CD4-positive, alpha-beta T cell treated with Interleukin-12 subunit alpha and Interleukin-12 subunit beta, for 1 hour (primary cell): ENCODE results near the gene MCAT.
A peak's percentile ranks its signal among the peaks of the same experiment; 100 is the strongest.
"Not testable (repeated sequence)": the region's sequence is repeated elsewhere in the genome, so short reads cannot be mapped to it uniquely, and the experiment has no call there.

Experiments
- DNase-seq: peaks from one replicate; pipeline ENCODE4 v3.0.0-alpha.2; 2020

The MCAT gene

DNA sequence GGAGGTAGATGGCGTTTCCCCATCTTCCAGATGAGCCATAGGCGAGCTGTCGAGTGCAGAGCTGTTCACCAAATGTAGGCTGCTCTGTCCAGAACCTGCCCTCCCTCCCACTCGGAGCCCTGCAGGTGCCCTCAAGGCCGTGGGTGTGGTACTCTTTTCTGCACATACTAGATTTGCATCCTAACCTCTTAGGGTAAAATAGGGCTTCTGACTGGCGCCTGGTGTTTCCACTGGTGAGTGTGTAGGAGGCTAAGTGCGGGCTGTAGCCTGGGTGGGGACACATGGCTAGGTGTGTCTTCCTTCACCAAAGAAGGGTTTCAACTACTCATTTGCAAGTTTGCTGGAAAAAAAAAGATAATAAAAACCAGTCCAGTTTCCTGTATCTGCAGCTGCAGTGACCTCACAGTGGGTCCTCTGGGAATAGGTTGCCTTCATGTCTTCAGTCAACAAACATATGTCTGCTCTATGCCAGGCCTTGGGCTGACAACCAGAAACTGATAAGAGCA is 24.2 kb downstream of the MCAT start:
- DNase-seq: no peak

DNA sequence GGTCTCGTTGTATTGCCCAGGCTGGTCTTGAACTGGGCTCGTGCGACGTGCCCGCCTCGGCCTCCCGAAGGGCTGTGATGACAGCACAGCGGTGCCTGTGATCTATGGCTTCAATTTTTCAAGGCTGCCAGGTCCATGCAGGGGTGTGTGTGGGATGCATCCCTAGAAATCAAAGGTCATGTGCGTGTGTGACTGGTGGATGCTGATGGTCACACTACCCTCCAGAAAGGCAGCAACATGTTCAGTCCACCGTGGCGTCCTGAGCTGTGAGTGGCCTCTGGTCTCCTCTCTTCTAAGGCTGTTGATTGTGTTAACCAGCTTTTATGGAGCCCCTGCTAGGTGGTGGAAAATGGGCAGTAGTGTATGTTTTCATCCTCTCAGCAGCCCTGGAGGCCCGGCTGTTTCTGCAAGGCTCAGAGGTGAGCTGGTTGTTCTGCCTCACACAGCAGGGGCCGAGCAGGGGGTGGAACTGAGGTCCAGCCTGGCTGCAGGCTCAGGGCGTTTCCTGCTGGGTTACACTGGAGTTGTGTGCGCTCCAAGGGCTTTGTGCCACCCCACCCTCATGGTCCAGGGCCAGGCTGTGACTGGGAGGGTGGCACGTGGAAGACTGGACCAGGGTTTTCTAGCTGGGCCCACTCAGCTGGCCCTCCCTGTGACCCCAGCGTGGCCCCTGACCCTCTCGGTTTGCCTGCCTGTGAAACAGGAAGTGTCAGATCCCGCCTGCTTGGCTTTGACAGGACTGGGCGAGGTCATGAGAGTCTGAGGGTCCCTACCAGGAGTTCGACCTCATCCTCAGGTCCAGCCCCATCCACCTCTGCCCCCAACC is 25.0 kb downstream of the MCAT start:
- no peak for DNase-seq

DNA sequence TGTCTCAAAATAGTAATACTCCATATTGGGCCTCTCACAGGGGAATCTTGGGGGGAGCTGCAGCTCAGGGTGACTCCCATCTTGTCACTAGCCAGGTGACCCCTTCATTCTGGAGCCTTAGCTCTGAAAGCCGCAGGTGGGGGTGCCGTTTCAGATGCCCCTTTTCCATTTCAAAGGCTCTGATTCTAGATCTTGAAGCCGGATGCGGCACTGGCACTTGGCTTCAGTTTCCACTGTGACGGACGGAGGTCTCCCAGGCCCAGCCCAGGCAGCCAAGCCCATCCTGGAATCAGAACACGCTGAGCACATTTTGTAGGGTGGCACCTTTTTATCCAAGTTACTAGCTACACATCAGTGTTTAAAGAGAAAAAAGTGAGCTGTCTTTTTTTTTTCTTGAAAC is 26.3 kb downstream of the MCAT start:
- DNase-seq: no peak

DNA sequence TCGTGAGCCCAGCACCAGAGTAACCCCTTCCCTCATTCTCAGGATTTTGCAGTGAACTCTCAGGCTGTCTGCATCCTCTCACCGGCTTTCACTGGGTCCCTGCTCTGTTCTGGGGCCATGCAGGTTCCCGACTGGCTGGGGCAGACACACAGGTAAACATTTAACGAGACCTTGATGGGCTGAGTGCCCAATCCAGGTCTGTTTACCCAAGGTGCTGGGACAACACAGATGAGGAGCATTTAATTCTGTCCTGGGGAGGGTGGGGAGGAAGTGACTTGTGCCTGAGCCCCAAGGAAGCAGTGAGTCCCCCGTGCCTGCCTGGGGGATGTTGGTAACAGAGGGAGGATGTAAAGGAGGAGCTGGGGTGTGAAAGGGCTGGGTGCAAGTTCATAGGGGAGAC is 28.2 kb downstream of the MCAT start:
- no peak for DNase-seq

DNA sequence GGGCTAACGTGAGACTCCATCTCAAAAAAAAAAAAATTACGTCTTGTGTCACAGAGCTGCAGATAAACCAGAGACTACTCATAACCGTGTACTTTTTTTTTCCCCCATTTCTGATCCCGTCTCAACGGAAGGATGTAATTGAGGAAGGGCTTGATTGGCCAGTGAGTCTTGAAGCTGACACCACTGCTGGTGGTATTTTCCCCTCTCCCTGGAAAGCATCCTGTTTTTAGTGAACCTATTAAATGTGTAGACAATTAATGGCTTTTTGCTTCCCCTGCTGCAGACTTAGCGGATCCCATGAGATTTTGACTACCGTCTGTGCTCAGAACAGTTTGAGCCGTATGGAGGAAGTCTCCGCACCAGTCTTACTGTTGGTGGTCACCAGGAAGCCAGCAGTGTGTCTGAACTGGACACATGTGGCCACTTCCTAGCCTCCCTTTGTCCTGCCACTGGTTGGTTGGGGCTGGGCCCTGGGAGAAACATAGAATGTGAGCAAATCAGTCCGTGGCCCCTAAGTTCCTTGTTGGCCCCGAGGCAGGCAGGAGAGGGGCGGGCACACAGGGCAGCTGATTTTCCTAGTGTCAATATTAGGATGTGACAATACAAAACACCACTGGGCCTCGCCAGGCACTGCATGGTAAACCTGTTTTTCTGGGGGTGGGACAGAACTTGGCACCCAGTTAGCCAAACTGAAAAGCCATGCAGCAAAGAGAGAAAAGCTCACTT is 29.5 kb downstream of the MCAT start:
- DNase-seq: no peak

DNA sequence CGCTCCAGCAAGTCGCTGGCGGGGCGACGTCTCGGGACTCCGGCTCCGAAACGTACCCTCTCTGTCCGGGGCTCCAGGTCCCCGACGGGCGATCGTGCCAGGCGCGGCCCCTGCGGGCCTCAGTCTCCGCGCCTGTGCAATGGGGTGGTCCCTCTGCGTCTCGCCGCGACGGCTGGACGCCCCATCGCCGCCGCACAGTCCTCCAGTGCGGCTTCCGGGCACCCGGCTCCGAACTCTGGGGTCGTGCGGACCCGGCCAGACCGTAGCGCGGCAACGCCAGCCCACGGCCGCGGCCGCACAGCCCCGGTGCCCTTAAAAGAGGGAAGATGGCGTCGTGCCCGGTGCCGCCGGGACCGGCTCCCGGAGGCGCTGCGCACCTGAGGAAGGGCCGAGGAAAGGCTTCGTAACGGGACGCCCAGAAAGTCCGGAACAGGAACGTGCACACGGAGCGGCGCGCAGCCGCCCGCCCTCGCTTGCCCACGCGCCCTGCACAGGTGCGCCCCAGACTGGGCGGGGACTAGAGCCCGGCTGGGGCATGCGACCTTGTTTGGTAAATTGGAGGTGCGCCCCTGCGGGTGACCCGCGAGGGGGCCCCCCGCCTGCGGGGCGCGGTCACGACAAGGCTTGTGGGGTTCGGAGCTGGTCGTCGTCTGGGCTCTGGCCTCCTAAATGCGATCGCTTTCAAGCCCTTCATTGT is 32.1 kb downstream of the MCAT start:
- DNase-seq: peak; percentile 58

DNA sequence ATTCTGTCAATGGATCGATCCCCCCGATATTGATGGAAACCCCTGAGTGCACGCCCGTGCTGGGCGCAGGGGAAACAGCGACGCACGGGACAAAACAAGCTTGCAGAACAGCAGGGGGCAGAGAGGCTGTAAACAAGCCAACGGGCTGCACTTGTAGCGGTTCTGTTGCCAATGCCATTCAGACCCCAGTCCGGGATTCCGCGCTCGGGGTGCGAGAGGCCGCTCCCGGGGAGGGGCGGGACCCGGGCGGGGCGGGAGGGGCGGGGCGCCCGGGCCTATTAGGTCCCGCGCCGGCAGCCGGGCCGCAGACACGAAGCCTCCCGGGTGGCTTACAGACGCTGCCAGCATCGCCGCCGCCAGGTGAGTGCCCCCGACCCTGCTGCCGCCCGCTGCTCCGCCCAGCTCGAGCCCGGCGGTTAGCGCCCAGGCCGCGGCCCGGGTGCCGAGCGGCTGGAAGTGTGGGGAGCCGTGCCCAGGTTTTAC is 32.7 kb downstream of the MCAT start, which contains the start of gene BIK:
Gene BIK, plus strand, starts transcription at position 307 of the 483 bp plus-strand sequence. CDS start 13,273 bp downstream, outside the sequence.
- peak; percentile 52 for DNase-seq

DNA sequence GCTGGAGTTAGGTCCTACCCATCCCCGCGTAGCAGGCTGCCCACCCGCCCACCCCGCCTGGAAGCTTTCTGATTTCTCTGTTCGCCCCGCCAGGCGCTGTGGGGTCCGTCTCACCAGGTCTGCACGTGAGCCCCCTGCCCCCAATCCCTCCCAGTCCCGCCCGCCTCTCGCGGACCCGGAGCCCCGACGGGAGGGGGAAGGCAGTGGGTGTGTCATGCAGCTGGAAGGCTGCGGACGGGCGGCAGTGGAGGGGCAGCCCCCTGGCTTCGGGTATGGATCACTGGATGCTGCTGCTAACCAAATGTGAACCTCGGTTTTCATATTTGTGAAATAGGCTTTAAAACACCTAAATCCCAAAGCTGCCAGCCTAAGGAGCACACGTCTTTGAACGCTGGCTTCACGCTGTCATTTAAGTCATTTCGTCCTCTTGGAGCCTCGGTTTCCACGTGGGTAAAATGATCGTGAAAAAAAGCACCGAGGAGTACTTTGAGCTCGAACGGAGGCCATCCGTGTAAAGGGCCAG is 33.2 kb downstream of the MCAT start:
- DNase-seq: no peak

DNA sequence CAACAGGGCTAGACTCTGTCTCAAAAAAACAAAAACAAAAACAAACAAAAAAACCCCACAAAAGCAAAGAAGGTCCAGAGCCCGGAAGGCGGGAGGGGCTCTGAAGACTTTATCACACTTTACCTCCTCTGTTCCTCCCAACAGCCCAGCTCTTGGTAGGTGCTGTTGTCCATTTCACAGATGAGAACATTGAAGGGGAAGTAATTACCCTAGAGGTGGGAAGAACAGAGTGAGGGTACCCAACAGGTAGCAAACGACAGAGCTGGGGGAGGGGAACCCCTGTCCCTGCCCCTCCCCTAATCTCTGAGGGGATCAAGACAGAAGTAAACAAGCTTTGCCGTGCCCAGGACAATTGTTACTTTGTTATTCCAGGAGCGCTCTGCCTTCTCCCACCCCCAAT is 33.7 kb downstream of the MCAT start:
- no peak for DNase-seq

DNA sequence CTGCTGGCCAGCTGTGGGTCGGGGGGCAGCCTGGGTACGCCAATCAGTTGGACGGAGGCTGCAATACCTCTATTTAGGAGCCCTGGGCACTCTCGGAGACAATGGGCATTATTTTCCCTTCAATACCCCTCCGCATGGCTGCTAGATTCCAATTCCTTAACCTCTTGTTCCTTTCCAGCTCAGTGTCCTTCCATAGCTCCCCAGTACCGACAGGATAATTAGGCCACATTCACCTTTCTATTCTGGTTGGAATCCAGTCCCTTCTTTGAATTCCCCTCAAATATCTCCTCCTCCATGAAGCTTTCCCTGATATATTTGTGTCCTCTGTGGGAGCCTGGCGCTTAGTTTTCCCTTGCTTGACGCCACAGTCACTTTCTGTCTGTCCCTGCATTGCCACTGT is 36.9 kb downstream of the MCAT start:
- no peak for DNase-seq

DNA sequence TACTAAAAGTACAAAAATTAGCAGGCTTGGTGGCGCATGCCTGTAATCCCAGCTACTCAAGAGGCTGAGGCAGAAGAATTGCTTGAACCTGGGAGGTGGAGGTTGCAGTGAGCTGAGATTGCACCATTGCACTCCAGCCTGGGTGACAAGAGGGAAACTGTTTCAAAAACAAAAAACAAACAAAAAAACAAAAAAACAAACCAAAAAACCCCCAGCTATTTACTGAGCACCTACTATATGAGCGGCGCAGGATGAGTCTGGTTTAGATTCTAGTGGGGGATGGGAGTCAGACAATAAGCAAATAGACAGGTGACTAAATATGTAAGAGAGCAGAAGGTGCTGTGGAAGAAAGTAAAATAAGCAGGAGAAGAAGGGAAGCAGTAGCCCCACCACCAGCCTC is 38.2 kb downstream of the MCAT start:
- not testable (repeated sequence) for DNase-seq

DNA sequence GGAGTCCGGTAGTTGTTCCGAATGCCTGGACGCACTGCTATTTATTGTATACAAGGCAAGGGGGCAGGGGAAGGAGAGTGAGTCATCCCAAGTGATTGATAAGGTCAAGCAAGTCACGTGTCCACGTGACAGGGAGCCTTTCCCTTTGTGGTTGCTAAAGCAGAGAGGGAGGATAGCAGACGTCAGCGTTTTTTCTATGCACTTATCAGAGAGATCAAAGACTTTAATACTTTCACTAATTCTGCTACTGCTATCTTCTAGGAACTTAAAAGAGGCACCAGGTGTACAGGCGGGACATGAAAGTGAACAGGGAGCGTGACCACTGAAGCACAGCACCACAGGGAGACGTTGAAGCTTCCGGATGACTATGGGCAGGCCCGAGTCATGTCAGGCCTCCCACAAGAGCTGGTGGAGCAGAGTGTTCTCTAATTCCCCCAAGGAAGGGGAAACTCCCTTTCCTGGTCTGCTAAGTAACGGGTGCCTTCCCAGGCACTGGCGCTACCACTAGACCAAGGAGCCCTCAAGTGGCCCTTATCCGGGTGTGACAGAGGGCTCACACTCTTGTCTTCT is 39.1 kb downstream of the MCAT start:
- not testable (repeated sequence) for DNase-seq

DNA sequence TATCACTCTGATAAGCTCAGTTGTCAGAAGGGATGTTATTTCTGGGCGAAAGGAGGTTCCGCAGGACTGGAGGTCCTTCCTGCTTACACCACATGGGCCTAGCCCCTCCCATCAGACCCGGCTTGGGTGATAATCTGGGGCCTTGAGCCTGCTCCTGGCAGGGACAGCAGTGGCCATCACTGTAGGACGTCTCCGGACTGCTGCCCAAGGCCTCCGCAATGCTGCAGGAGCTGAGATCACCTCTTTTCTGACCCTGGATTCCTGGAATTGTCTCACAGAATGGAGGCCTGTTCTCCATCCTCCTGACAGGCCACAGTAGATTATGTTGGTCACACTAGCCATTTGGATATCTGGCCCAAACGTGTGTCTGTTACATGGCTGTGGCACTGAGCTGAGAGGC is 41.9 kb downstream of the MCAT start:
- DNase-seq: no peak

DNA sequence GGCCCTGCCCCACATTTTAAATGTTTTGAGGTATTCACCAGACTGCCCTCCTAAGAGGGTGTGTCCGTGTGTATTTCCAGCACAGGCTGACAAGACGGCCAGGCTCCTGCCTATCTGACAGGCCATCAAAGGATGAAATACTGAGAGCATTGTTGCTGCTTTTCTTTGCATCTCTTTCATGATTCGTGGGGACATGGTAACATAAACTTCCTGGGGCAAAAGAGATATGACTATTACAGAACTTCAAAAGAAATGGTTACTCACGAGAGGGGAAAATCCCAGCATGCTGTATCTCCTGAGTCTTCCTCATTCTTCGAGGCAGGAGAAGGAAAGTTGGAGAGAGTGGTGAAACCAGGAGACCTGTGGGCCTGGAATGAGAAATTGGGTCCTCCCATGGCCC is 43.0 kb downstream of the MCAT start:
- DNase-seq: no peak

DNA sequence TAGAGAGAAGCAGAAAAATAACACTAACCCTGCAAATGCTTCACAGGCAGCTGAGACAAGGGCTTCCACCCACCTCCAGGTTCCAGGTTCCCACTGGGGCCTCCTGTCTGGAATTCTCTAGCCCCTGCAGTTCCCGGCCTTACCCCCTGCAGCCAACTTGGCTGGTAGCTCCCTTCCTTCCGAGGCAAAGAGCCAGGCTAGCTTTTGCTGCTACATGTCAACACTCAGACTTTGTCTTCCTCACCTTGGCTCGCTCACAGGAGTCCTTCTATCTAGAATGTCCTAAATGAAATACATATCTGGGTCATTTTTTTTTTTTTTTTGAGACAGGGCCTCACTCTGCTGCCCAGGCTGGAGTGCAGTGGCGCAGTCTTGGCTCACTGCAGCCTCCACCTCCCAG is 44.1 kb downstream of the MCAT start:
- no peak for DNase-seq

DNA sequence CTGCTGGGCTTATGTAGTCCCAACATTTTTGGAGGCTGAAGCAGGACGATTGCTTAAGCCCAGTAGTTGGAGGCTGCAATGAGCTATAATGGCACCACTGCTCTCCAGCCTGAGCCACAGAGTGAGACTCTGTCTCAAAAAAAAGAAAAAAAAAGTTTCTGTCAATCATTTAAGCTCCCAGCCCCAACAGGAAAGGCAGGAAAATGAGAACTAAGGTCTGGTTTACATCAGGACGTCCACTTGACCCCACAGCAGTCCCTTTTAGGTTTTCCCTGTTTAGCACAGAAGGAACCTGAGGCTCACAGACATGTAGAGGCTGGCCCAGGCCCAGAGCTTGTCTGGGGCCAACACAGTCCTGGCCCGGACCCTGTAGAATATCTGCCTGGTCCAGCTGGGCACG is 44.8 kb downstream of the MCAT start:
- no peak for DNase-seq

DNA sequence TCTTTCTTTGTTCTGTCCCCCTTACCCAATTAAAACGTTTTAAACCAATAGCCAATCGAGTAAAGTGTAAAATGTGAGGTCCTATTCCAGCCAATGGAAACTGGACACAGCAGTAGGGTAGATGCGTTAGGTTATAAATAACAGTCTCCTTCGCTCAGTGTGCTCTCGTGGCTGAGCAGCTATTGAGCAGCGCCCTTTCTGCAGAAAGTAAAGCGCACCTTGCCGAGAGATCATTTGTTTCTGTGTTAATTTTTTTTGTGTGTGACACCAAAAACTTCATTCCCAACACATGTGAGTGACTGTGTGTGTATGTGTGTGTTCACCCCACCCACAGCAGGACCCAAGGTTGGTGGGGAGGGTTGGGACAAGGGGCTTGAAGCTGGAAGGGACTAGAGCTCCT is 46.8 kb downstream of the MCAT start:
- no peak for DNase-seq

DNA sequence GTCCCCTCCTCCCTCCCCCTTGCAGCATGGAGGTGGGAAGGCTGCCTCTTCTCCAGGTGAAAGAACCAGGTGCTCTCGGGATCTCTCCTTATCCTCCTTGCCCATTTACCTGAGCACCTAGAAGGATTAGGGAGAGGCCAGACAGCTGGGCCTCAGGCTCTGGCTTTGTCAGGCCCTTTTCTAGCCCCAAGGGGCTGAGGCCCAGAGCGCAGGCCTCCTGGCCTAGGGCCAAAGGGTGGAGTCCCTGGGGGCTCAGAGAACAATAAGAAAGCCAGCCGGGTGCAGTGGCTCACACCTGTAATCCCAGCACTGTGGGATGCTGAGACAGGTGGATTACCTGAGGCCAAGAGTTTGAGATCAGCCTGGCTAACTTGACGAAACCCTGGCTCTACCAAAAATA is 48.6 kb downstream of the MCAT start:
- DNase-seq: no peak

DNA sequence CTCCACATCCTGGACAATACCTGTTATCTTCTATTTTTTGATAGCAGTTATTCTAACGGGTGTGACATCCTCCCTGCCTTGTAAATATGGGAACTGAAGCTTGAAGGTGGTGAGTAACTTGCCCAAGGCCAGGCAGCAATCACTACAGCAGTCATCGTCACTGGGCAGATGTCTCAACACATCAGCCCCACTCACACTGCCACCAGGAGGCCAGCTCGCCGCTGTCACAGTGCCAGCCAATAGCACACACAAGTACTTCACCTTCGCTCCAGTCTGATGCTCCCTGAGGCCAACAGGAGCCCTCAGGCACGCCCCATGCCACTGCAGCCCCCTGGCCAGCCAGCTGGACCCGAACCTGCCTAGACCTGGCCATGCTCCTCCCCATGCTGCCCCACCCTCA is 49.1 kb downstream of the MCAT start:
- peak; percentile 11 for DNase-seq

DNA sequence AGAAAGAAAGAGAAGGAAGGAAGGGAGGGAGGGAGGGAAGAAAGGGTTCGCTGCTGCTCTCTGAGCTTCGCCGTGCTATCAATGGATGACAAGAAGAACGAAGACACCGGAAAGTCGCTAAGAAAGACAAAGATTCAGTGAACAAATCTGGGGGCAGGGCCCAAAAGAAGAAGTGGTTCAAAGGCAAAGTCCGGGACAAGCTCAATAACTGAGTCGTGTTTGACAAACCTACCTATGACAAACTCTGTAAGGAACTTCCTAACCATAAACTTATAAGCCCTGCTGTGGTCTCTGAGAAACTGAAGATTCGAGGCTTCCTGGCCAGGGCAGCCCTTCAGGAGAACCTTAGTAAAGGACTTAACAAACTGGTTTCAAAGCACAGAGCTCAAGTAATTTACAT is 51.1 kb downstream of the MCAT start:
- no peak for DNase-seq

DNA sequence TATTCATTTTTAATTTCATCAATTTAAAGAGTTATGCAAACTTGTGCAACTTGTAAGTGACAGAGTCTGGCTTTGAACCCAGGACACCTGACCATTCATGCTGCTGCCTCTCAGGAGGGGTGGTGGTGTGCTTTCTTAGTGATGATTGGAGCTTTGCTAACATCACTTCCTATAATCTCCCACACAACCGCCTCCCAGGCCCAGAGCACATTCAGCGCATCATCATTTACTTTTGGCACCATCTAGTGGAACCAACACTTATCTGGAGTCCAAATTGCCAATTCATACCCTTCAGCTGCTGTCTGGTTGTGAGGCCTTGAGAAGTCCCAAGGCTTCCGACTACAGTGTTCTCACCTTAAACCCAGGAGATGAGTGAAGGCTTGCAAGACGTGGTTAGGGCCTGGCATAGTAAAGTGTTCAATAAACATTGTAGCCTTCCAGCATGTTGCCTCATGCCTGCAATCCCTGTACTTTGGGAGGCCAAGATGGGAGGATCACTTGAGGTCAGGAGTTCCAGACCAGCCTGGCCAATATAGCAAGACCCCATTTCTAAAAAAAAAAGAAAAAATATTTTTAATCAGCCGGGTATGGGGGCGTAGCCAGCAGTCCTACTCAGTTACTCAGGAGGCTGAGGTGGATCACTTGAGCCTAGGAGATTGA is 52.9 kb downstream of the MCAT start:
- DNase-seq: peak; percentile 62
